ENCODE results near the gene WDFY4. TPM values are rescaled to one million over a fixed set of nuclear protein-coding genes. Genes with fewer than 3 reads are reported as not detected.
"Not testable (repeated sequence)": the region's sequence is repeated elsewhere in the genome, so short reads cannot be mapped to it uniquely, and the experiment has no call there.

Gene WDFY4
- total and polyA plus RNA-seq, 2 of the 4 experiments (the other 2 are of a cell fraction): not detected

- Histone ChIP-seq H3K9me1 (ENCODE audit: insufficient read depth, low read length) (no peaks in the 10 kb centered on the region), H3K4ac (ENCODE audit: low read depth, low read length) (no peak overlapping the region), H3K18ac (ENCODE audit: low read depth, low read length) (no peak overlapping the region), H3K14ac (replicated peaks; ENCODE audit: low read depth, low read length) (no peak overlapping the region), H4K8ac (ENCODE audit: low read depth in 2 of 2, low read length in 2 of 2) (no peak overlapping the region), H3K9ac (ENCODE audit: low read depth, low read length) (no peak overlapping the region), H4K91ac (ENCODE audit: insufficient read depth, low read depth, low read length) (no peak overlapping the region), H2BK15ac (ENCODE audit: low read depth, low read length) (no peak overlapping the region), H3K4me1 (ENCODE audit: control insufficient read depth, insufficient read depth, low read length) (no peaks in the 10 kb centered on the region), H3K56ac (ENCODE audit: extremely low read depth, insufficient read depth, low read length) (no peak overlapping the region), H4K20me1 (ENCODE audit: insufficient read depth, low read length) (no peaks in the 10 kb centered on the region), H3K27ac (ENCODE audit: insufficient read depth, low read length) (no peak overlapping the region), H2BK120ac (ENCODE audit: low read depth, low read length) (no peak overlapping the region), H3K9me3 (ENCODE audit: control insufficient read depth, insufficient read depth, low read length) (no peaks in the 10 kb centered on the region), H3K79me1 (ENCODE audit: low read depth in 1 of 2, low read length in 2 of 2) (no peaks in the 10 kb centered on the region), H3K36me3 (ENCODE audit: control insufficient read depth, insufficient read depth, low read length) (no peaks in the 10 kb centered on the region), H3K23ac (ENCODE audit: low read depth, low read length) (no peak overlapping the region), H2AK5ac (ENCODE audit: low read depth, low read length) (no peak overlapping the region), H2BK20ac (ENCODE audit: low read depth, low read length) (no peak overlapping the region), H3K27me3 (ENCODE audit: control insufficient read depth, insufficient read depth, low read length) (no peaks in the 10 kb centered on the region), H2AFZ (replicated peaks; ENCODE audit: low read length, poor library complexity) (no peak overlapping the region), H2BK5ac (ENCODE audit: low read depth, low read length, poor library complexity, severe bottlenecking) (no peak overlapping the region), H2AK9ac (replicated peaks; ENCODE audit: low read depth, low read length, poor library complexity) (no peak overlapping the region), H3K4me3 (ENCODE audit: insufficient read depth, low read depth, low read length) (no peak overlapping the region), H4K5ac (ENCODE audit: low read depth, low read length) (no peak overlapping the region), H3K4me2 (ENCODE audit: low read depth, low read length) (no peak overlapping the region)
- WGBS, 2 experiments (ENCODE audit: extremely low coverage in 2 of 2, insufficient read length in 1 of 2): no CpG with 5 or more reads among the region's 1 CpG
- no peak for ATAC-seq (ENCODE audit: low read depth)
- CTCF ChIA-PET: interaction anchor here (0.6 to 1.0 kb wide), 2 partner anchors 10 to 244 kb away, joined by 3 read pairs; no protein-coding TSS in a partner anchor
- POLR2A ChIA-PET (ENCODE audit: unreplicated experiment): no interaction called here
- DNase-seq: no peak
- no TSS peak for BruUV-seq (replicated peaks)
- intact Hi-C loops (cut with micrococcal nuclease): no loop called here
- dilution Hi-C loops (cut with HindIII; ENCODE audit: low sequenced_read_pairs, unreplicated experiment): no loop called here
- in situ Hi-C loops (cut with MboI; ENCODE audit: low sequenced_read_pairs): no loop called here
- TF ChIP-seq MAZ (IDR thresholded peaks at IDR 0.05; ENCODE audit: borderline replicate concordance, low read depth, low read length): no peak
- no peak for TF ChIP-seq MAFK (IDR thresholded peaks at IDR 0.05; ENCODE audit: low read depth, low read length)
- no peak for TF ChIP-seq RAD21 (IDR thresholded peaks at IDR 0.05; ENCODE audit: low read length)
- TF ChIP-seq MXI1 (IDR thresholded peaks at IDR 0.05; ENCODE audit: borderline replicate concordance, low read depth, low read length): no peak
- no peak for TF ChIP-seq SMC3 (IDR thresholded peaks at IDR 0.05; ENCODE audit: low read depth, low read length)
- TF ChIP-seq ELK1 (IDR thresholded peaks at IDR 0.05; ENCODE audit: borderline replicate concordance, low read depth, low read length): no peak
- TF ChIP-seq BHLHE40 (IDR thresholded peaks at IDR 0.05; ENCODE audit: low read depth, low read length): no peak
Observed at GRCh38 chr10:48645600-48645999, 39.1 kb upstream of the WDFY4 start.

DNA sequence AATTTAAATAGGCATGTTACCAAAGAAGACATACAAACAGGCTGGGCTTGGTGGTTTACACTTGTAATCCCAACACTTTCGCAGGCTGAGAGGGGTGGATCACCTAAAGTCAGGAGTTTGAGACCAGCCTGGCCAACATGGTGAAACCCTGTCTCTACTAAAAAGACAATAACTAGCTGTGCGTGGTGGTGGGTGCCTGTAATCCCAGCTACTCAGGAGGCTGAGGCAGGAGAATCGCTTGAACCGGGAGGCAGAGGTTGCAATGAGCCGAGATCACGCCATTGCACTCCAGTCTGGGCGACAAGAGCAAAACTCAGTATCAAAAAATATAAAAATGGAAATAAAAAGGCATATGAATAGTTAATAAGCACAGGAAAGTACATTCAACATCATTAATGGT lies 37.6 kb upstream of the WDFY4 start:
- H3K27me3 ChIP-seq (ENCODE audit: control insufficient read depth, insufficient read depth, low read length); H4K91ac ChIP-seq (ENCODE audit: insufficient read depth, low read depth, low read length); H2BK5ac ChIP-seq (ENCODE audit: low read depth, low read length, poor library complexity, severe bottlenecking); H2BK15ac ChIP-seq (ENCODE audit: low read depth, low read length); H3K36me3 ChIP-seq (ENCODE audit: control insufficient read depth, insufficient read depth, low read length); H4K20me1 ChIP-seq (ENCODE audit: insufficient read depth, low read length); H2BK20ac ChIP-seq (ENCODE audit: low read depth, low read length); H3K79me1 ChIP-seq (ENCODE audit: low read depth in 1 of 2, low read length in 2 of 2); H2AK5ac ChIP-seq (ENCODE audit: low read depth, low read length); H3K14ac ChIP-seq (replicated peaks; ENCODE audit: low read depth, low read length); H2AK9ac ChIP-seq (replicated peaks; ENCODE audit: low read depth, low read length, poor library complexity); H3K4me1 ChIP-seq (ENCODE audit: control insufficient read depth, insufficient read depth, low read length); ATAC-seq (ENCODE audit: low read depth); H2BK120ac ChIP-seq (ENCODE audit: low read depth, low read length); H4K5ac ChIP-seq (ENCODE audit: low read depth, low read length); in situ Hi-C loops (cut with MboI; ENCODE audit: low sequenced_read_pairs); H3K9me1 ChIP-seq (ENCODE audit: insufficient read depth, low read length); DNase-seq; H3K9me3 ChIP-seq (ENCODE audit: control insufficient read depth, insufficient read depth, low read length); H3K4ac ChIP-seq (ENCODE audit: low read depth, low read length); H4K8ac ChIP-seq (ENCODE audit: low read depth in 2 of 2, low read length in 2 of 2); H3K18ac ChIP-seq (ENCODE audit: low read depth, low read length); BruUV-seq (replicated peaks); intact Hi-C loops (cut with micrococcal nuclease); H3K9ac ChIP-seq (ENCODE audit: low read depth, low read length); dilution Hi-C loops (cut with HindIII; ENCODE audit: low sequenced_read_pairs, unreplicated experiment); H3K4me2 ChIP-seq (ENCODE audit: low read depth, low read length); H3K4me3 ChIP-seq (ENCODE audit: insufficient read depth, low read depth, low read length); H3K27ac ChIP-seq (ENCODE audit: insufficient read depth, low read length); H2AFZ ChIP-seq (replicated peaks; ENCODE audit: low read length, poor library complexity); H3K56ac ChIP-seq (ENCODE audit: extremely low read depth, insufficient read depth, low read length); H3K23ac ChIP-seq (ENCODE audit: low read depth, low read length); POLR2A ChIA-PET (ENCODE audit: unreplicated experiment): not testable (repeated sequence)
- WGBS, 2 experiments (ENCODE audit: extremely low coverage in 2 of 2, insufficient read length in 1 of 2): no CpG with 5 or more reads among the region's 7 CpGs
- CTCF ChIA-PET: interaction anchor here (0.7 to 1.0 kb wide), 2 partner anchors 9 to 259 kb away, joined by 3 to 5 read pairs; no protein-coding TSS in a partner anchor

All from IMR-90 (cell line).